ENCODE results near the gene GSG1L.
"Not testable (repeated sequence)": the region's sequence is repeated elsewhere in the genome, so short reads cannot be mapped to it uniquely, and the experiment has no call there.

The GSG1L gene

DNA sequence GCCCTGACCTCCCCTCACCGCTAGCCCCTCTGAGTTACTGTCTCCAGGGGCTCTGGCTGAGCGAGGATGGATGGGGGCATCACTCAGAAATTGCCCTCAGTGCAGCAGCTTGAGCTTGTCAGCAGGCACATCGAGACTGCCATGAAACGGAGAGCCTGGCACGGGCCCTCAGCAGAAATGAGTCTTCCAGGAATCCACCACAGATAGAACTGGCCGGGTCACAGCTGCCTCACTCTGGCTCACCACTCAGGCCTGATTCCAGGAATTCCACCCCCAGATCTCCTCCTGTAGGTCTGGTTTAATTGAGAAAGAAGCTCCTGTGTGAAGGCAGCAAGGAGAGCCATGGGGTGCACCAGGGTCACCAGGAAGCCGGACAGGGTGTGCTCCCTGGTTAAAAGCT, 85.5 kb downstream of the GSG1L start:
- DNase-seq, result no peak

DNA sequence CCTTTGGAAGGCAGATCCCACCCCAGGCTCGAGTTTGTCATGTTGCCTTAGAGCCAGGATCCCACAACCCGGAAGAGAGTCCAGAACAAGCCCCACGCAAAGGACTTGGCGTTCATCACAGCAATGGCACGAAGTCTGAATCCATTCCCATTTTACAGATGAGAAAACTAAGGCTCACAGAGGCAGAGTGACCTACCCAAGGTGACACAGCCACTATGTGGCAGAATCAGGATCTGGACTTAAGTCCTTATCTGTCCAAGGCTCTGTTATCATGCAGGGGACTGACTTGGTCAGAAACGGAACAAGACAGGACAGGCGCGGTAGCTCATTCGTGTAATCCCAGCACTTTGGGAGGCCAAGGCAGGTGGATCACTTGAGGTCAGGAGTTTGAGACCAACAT, 86.5 kb downstream of the GSG1L start:
- DNase-seq, result no peak

DNA sequence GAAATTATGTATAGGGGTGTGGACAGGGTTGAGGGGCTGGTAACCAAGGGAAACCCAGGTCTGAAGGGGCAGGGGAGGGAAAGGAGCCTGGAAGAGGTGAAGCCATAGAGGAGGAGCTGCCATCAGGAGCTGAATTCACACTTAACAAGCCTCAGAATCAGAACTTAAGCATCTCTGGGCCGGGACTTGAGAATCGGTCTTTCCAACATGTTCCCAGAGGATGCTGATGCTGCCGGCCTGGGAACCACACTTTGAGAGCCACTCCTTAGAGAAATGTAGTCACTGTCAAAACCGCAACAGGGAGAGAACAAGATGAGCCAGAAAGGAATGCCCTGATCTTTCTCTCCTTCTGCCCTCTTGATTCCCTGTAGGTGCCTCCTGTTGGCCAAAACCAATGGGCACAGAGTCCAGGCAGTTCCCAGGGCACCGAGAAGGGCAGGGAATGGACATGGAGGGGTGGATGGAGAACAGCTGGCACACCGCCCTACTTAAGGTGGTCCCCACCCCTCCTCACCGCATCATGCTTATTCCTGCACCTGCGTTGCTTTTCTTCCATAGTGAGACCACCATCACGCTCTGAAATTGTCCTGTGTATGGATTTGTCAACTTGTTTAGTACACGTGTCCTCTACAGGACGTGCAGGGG, 88.5 kb downstream of the GSG1L start:
- DNase-seq, result no peak

DNA sequence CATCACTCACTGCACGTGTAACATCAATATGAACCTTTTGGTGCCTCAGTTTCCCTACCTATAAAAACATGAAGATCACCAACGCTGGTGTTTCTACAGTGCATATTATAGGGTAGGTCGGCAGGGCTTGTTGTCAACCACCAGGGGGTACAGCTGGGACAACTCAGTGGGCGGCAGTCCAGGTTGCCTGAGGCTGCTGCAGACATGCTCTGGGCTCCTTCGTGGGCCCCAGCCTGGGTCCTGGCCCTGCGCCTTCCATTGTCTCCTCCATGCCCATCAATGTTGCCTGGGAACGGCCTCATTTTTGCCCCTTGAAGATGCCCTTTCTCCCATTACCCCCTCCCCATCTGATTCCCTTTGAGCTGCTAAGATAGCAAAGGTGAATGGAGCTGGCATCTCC, 89.8 kb downstream of the GSG1L start:
- DNase-seq, result no peak

DNA sequence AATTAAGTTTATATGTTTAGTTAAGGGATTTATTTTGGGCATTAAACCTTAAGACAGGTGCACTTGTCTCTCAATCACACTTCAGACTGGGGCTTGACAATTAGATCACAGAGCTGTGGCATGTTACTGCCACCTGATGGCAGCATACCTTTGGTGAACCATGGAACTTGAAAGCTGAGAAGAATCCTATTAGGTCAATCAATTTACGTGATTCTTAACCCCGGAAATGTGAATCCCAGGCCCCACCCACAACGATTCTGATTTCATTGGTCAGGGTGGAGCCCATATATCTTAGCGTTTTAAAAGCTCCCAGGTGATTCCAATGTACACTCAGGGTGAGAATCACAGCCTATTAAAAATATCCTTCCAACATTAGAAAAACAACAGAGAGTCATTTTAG, 91.0 kb downstream of the GSG1L start:
- peak; percentile 24 for DNase-seq

DNA sequence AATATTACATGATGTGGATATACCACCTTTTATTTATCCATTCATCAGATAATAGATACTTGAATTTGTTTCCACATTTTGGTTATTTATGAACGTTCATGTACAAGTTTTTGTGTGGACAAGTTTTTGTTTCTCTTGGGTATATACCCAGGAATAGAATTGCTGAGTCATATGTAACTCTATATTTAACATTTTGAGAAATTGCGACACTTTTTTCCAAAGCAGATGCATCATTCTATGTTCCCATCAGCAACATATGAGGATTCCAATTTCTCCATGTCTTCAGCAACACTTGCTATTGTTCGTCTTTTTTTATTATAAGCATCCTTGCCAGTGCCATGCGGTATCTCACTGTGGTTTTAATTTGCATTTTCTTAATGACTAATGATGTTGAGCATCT, 93.9 kb downstream of the GSG1L start:
- no peak for DNase-seq

DNA sequence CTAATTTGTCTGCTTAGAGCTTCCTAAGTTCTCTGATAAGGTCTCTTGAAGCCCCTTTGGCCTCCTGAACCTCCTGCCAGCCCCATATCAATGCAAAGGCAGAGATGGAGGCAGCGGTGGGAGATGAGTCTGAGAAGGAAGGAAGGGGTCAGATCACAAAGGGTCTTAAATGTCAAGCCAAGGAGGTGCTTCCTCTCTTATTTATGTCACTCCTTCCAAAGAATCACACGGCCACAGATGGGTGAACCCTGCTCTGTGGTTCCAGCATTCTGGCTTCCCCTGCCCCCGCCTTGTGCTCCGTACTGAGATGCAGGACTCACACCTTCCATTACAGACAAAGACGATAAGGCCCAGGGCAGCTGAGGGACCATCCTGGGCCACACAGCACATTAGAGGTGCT, 96.3 kb downstream of the GSG1L start:
- DNase-seq, result no peak

DNA sequence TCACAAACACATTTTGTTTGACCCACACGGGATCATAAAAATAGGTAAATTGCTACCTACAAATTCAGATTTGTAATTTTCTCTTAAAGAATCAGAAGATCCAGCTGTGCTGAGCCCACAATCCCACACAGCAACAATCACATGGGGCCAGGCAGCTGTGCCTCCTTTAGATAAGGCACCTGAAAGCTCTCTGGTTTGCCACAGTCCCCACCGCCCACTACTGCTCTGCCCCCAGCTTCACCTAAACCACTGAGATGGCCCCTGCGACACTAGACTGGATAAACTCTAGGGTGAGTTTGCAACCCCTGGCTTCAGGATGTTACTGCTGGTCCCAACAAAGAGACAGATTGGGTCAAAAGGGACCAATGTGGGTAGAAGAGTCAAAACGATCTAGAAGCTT, 96.8 kb downstream of the GSG1L start:
- no peak for DNase-seq

DNA sequence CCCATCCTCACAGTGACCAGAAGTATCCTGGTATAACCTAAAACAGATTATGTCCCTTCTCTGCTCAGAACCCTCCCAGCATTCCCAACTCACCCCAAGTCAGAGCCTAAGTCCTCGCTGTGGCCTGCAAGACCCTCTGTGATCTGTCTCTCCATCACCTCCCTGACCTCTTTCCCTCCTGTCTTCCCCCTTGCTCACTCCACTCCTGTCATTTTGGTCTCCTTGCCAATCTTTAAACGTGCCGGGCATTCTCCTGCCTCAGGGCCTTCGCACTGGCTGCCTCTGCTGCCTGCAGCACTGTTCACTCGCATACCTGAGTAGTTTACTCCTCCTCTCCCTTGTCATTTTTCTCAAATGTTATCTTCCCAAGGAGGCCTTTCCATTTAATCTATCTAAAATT, 97.7 kb downstream of the GSG1L start:
- no peak for DNase-seq

DNA sequence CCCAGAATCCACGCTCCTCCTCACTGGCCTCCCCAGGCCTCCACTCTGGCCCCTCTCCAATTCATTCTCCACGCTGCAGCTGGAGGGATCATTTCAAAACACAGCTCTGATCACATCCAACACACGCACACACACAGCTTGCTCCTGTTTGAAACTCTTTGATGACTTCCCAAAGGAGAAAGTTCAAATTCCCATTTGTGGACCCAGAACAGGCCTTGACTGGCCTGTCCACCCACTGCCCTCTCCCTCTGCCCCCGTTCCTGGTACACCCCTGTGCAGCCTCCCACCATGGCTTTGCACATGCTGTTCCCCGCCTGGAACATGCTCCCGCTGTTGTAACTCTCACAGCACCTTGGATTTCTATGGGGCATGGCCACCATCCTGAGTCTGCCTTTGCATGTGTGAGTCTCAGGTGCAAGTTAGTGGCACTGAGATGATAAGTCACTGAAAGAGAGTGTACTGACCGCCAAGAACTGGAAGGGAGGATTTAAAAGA, 100.0 kb downstream of the GSG1L start:
- no peak for DNase-seq

DNA sequence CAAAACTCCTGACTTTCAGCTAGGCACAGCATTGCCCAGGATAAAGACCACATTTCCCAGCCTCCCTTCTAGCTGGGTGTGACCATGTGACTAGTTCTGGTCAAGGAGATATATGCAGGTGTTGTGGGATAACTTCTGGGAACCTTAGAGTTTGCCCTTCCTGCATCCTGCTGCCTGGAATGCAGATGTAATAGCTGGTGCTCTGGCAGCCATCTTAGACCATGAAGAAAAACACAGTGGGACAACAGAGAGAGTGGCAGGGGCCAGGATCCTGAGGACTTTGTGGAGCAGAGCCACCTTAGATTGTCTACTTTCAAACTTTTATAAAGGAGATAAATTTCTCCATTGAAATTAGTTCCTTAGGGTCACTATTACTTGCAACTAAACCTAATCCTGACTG, 101.3 kb downstream of the GSG1L start:
- DNase-seq, result no peak

DNA sequence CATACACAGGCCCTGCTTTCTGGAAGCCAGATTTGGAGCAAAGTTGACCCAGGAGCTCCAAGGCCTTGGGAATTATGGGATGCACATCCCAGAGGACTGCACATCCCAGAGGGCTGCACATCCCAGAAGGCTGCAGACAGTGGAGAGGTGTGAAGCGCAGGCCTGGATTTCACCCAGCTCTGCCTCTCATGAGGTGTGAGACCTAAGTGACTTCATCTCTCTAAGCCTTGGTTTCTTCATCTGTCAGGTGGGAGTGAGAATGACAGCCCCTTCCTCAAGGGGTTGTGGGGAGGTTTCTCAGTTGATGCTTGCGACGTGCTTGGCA, 102.3 kb downstream of the GSG1L start:
- no peak for DNase-seq

DNA sequence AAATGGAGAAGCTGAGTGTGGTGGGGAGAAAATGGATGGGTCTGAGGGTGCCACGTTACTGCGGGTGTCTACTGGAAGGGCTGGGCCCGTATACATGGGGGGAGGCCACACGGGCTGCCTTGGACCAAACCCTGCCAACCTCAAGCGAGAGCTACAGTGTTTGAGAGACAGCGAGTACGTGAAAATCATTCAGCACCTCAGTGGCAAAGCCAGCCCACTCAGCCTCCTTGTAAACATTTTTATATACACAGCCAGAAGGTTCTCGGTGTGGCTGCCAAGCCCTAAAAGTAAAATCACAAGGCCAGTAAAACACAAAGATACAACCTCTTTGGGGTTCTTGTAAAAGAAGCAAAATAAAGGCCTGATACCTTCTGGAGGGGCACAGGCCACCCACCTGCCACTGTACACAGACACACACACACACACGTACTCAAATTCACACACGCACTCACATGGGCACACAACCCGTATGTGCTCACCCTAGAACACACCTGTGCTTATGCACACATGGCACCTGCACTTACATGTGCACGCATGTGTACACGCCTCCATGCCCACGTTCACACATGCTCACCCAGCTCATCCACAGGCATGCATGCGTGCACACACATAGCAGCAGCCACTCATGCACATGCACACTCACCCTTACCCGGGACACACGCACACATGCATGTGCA, 102.8 kb downstream of the GSG1L start:
- DNase-seq, result no peak

DNA sequence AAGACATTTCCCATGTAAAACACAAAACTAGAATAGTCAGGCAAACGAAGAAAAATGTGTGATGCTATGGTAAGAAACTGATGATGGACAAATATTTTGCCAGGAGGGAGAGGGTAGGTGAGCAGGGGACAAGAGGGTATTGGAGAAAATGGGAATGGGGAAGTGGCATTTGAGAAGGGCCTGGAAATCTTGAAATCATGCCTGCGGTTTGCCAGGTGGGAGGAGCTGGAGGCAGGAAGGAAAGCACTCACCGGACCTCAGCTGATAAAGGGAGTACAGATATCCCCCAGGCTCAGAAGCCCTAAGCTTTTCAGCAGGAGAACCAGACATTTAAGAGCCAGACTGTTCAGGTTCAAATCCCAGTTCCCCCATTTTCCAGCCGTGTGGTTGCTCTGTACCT, 103.6 kb downstream of the GSG1L start:
- DNase-seq, result no peak

DNA sequence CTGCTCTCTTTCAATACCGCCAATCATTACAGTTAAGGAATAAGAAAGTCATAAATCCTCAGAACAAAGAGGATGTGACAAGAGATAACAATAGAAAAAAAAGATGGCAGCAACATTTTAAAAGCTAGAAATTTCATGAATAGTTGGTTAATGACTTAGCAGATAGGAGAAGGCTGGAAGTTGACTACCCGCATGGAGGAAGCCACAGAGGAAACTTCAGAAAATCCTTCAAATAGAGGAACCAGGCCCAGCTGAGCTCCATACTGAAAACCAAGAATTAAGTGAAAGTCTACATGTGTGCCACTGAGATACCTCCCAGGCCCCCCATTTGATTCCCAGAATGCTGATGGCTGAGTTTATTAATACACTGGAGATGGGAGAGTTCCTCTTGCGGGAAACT, 109.3 kb downstream of the GSG1L start:
- no peak for DNase-seq

DNA sequence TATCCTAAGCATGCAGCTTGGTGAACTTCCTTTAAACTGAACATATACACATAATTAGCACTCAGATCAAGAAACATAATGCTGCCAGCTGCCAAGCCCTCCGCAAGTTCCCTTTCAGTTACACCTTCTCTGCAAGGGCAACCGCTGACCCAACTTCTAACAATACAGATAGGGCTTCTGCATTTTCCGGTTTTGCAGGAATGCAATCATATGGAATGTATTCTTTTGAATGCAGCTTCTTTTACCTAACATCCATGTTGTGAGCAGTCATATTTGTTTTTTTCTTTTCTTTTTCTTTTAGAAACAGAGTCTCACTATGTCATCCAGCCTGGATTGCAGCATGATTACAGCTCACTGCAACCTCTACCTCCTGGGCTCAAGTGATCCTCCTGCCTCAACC, 110.7 kb downstream of the GSG1L start:
- no peak for DNase-seq

DNA sequence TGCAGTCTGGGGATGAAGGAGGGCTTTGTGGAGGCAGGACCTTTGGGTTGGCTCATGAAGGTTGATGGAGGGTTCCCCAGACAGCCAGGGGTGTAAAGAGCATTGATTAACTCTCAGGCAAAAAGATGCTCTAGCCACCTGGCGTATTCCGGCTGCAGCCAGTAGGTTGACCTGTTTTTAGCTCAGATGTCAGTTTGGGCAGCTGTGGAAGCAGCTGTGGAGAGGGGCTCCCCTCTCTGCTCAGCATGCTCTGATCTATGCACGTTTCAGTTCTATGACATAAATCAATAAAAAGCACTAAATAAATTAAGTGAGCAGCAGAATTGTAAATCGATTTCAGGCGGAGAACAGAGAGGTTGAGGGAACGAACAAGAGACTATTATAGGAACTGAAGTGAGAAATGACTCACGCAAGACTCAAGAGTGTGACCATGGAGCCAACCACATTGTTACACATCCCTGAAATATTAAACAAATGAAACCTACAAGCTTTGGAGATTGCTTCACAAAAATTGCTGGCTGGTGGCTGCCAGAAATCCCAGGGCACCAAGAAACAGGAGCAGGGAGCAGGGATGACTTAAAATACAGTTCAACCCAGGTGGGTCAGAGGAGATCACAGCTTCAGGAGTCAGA, 111.9 kb downstream of the GSG1L start:
- no peak for DNase-seq

DNA sequence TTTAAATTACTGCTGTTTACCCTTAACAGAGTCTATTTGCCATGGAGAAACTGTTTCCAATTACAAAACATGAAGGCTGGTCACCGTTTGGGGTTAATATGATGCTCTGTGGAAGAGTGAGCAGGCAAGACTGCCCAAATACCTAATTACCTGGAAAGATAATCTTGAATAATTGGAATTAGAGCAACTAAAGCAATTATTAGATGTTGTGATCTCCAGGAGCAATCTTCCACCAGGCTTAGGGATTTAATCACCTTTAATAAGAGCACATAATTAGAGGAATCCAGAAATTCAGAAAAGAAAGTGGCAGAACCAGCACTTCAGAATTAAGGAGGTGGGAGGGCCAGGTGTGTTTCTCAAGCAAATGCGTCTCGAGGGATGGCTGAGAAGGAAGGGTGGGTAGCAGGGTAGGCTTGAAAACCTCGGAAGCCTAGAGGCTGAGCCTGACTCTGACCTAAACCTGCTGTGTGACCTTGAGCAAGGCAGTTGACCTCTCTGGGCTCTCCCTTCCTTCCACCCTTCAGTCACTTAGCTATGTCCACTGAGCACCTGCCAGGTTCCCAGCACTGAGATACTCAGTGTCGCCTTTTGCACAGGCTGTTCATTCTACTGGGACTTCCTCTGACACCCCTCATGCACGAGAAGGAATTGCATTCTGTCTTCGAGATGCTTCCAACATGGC, 113.2 kb downstream of the GSG1L start:
- no peak for DNase-seq

DNA sequence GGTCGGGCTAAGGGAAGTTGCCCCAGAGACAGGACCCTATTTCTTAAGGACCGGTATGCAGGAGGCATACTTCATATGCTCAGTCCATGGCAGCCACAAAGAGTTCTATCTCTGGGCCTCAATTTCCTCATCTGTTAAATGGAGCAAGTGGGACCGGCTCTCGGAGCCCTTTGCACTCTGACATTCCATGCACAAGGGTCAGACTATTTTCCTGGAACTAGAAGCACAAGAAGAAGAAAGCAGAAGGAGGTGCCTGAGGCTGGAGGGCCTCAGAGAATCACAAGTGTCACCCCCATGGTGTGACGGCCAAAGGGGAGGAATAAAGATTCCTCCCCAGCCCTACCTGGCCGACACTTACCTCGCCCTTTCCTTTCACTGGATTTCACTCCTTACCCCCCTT, 115.8 kb downstream of the GSG1L start:
- DNase-seq, result no peak

DNA sequence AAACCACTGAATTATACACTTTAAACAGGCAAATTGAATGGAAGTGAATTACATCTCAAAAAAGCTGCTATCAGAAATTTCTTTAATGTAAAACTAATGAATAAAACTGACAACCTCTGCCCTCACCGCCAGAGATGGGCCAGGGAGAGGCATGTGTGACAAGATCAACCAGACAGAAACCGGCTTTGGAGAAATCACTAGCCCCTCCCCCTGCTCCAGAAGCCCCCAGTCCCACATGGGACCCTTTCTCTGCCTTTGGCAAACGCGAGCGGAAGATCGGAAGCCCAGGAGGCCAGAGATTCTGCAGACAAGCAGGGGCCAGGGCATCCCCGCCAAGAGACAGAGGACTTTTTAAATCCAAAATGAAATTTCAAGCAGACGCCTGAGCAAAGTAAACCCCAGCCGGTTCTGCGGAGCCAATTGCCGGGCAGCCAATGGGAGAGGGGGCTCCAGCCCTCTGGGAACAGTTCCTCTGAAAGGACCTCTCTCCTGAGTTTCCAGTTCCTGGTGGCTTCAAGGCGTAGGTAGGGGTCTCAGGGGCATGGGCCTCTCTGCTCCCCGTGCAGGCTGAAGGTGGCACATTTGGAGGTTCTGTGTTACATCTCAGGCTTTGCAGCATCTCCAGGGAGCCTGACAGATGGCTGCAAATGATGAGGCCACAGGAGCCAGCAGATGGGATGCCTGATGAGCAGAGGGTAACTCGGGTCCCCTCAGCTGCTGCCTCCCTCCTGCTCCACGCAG, 118.1 kb downstream of the GSG1L start:
- DNase-seq, result no peak

DNA sequence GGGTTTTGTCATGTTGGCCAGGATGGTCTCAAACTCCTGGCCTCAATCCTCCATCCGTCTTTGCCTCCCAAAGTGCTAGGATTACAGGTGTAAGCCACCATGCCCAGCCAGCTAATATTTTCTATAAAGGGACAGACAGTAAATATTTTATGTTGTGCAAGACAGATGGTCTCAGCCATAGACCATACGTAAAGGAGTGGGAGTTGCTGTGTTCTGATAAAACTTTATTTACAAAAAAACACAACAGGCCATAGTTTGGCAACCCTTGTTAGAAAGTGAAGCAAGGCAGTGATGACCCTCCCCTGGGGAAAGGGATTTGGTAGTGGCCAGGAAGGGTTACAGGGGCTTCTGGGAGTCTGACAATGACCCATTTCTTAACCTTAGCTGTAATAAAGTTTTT, 119.7 kb downstream of the GSG1L start:
- no peak for DNase-seq

DNA sequence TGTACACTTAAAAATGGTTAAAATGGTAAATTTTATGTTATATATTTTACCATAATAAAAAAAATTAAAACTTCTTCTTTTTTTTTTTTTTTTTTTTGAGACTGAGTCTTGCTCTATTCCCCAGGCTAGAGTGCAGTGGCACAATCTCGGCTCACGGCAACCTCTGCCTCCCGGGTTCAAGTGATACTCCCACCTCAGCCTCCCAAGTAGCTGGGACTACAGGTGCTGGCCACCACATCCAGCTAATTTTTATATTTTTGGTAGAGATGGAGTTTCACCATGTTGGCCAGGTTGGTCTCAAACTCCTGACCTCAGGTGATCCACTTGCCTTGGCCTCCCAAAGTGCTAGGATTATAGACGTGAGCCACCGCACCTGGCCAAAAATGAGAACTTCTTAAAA, 121.4 kb downstream of the GSG1L start:
- not testable (repeated sequence) for DNase-seq

DNA sequence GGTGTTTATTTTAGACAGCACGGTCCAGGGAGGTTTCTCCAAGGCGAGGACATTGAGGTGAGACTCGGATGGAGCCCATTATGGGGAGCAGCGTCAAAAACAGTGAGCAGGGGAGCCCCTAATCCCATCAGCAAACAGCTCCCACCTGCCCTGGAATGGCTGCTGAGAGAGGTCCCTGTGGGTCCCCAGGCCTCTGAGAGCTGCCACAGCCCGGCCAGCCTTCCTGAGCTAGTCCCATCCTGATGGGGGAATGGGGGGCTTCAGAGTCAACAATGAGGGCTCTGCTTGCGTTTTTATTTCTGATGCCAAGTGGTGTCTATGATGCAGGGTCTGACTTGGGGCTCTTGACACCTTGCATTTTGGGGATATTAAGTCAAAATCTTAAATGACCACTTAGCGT, 128.4 kb downstream of the GSG1L start:
- no peak for DNase-seq

All from activated CD8-positive, alpha-beta memory T cell treated with anti-CD3 and anti-CD28 coated beads, Interleukin-2, amount 50 U/mL, for 4 hours (primary cell).